OCI-LY1 (cell line): ENCODE data around the gene CELF2.

Experiments
- H2AFZ ChIP-seq: fragments of 200-600 bp; sonication (generic), shearing (Covaris generic); 2 replicates; pipeline ENCODE4 v1.6.0; 2014; ENCODE audit warnings: antibody characterized with exemption, mild to moderate bottlenecking, low read length
- H3F3A ChIP-seq: fragments of 200-600 bp; sonication (generic), shearing (Covaris generic); 2 replicates; pipeline ENCODE4 v1.6.0; 2014; ENCODE audit warnings: mild to moderate bottlenecking, antibody characterized with exemption, low read length, moderate library complexity; ENCODE audit not compliant: insufficient read depth
- H3K27ac ChIP-seq: fragments of 200-600 bp; sonication (generic); 2 replicates; pipeline ENCODE4 v1.5.1; 2014; ENCODE audit warnings: low read length, mixed run types, mild to moderate bottlenecking, low read depth; ENCODE audit not compliant: poor library complexity, severe bottlenecking
- H3K27me3 ChIP-seq: fragments of 200-600 bp; sonication (generic); 2 replicates; pipeline ENCODE4 v1.6.0; 2014; ENCODE audit warnings: antibody characterized with exemption, mild to moderate bottlenecking, low read length, moderate library complexity; ENCODE audit not compliant: insufficient read depth
- H3K36me3 ChIP-seq: fragments of 200-600 bp; sonication (generic); 2 replicates; pipeline ENCODE4 v1.6.1; 2014; ENCODE audit warnings: mild to moderate bottlenecking, antibody characterized with exemption, low read length, moderate library complexity, mixed read lengths; ENCODE audit not compliant: insufficient read depth
- H3K4me1 ChIP-seq: fragments of 200-600 bp; sonication (generic); 2 replicates; pipeline ENCODE4 v1.5.1; 2014; ENCODE audit warnings: mild to moderate bottlenecking, low read length, moderate library complexity; ENCODE audit not compliant: insufficient read depth, severe bottlenecking
- H3K4me2 ChIP-seq: fragments of 200-600 bp; sonication (generic), shearing (Covaris generic); 2 replicates; pipeline ENCODE4 v1.6.1; 2014; ENCODE audit warnings: low read length
- H3K4me3 ChIP-seq: fragments of 200-600 bp; sonication (generic); 2 replicates; pipeline ENCODE4 v1.5.1; 2014; ENCODE audit warnings: low read length, low read depth, mild to moderate bottlenecking, mixed read lengths; ENCODE audit not compliant: poor library complexity, severe bottlenecking
- H3K79me2 ChIP-seq: fragments of 200-600 bp; shearing (Covaris generic); 2 replicates; pipeline ENCODE4 v1.6.1; 2016; ENCODE audit warnings: mixed run types, low read length, mixed read lengths; ENCODE audit not compliant: insufficient read depth
- H3K9ac ChIP-seq: fragments of 200-600 bp; sonication (generic), shearing (Covaris generic); 2 replicates; pipeline ENCODE4 v1.6.1; 2014; ENCODE audit warnings: mild to moderate bottlenecking, low read length, mixed read lengths
- H3K9me2 ChIP-seq: fragments of 200-600 bp; sonication (generic), shearing (Covaris generic); 2 replicates; pipeline ENCODE4 v1.6.1; 2014; ENCODE audit warnings: low read depth, mild to moderate bottlenecking, low read length, mixed read lengths
- H3K9me3 ChIP-seq: fragments of 200-600 bp; shearing (Covaris generic); 2 replicates; pipeline ENCODE4 v1.6.1; 2014; ENCODE audit warnings: low read length, mixed read lengths
- H4K20me1 ChIP-seq: fragments of 200-600 bp; sonication (generic), shearing (Covaris generic); 2 replicates; pipeline ENCODE4 v1.6.0; 2016; ENCODE audit warnings: mild to moderate bottlenecking, low read length; ENCODE audit not compliant: insufficient read depth
- EZH2 ChIP-seq: fragments of 200-600 bp; sonication (generic), shearing (Covaris generic); IDR thresholded peaks from 2 replicates; pipeline ENCODE4 v1.8.0; 2017; ENCODE audit warnings: borderline replicate concordance, mixed run types, mild to moderate bottlenecking, antibody characterized with exemption, low read length, moderate library complexity, mixed read lengths
- TF ChIP-seq, protein P1 (sequence below): fragments of 200-600 bp; sonication (generic), shearing (Covaris generic); IDR thresholded peaks from 2 replicates; pipeline ENCODE4 v1.5.1; 2017; ENCODE audit warnings: mild to moderate bottlenecking, antibody characterized with exemption, low read length, moderate library complexity, mixed read lengths

CELF2 gene

DNA sequence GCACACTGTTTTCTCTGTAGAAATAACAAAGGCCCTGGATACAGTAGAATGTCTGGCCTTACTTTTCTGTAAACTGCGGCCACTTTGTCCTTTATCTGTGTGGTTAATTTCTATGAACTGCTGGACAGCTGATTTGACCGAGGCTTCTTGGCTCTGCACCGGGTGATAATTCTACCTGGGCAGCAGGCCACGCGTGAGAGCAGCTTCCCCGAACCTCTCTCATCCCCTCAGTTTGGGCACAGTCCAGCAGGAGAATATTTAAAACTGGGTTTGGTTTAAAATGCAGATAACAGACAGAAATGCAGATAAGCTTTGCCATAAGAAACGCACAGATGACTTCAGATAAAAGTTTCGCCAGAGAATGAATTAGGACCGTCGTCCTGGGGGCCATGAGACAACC lies 81.0 kb downstream of the CELF2 start:
- Histone ChIP-seq H4K20me1 (no peaks in the 10 kb centered on the region), H2AFZ (no peak overlapping the region), H3K27ac (no peak overlapping the region), H3K27me3 (no peaks in the 10 kb centered on the region), H3K4me3 (no peak overlapping the region), H3K9me2 (no peaks in the 10 kb centered on the region), H3K4me1 (no peaks in the 10 kb centered on the region), H3K36me3 (no peaks in the 10 kb centered on the region), H3F3A (no peaks in the 10 kb centered on the region), H3K4me2 (no peak overlapping the region), H3K9me3 (no peaks in the 10 kb centered on the region), H3K79me2 (no peaks in the 10 kb centered on the region), H3K9ac (no peak overlapping the region)
- TF ChIP-seq, protein P1, sequence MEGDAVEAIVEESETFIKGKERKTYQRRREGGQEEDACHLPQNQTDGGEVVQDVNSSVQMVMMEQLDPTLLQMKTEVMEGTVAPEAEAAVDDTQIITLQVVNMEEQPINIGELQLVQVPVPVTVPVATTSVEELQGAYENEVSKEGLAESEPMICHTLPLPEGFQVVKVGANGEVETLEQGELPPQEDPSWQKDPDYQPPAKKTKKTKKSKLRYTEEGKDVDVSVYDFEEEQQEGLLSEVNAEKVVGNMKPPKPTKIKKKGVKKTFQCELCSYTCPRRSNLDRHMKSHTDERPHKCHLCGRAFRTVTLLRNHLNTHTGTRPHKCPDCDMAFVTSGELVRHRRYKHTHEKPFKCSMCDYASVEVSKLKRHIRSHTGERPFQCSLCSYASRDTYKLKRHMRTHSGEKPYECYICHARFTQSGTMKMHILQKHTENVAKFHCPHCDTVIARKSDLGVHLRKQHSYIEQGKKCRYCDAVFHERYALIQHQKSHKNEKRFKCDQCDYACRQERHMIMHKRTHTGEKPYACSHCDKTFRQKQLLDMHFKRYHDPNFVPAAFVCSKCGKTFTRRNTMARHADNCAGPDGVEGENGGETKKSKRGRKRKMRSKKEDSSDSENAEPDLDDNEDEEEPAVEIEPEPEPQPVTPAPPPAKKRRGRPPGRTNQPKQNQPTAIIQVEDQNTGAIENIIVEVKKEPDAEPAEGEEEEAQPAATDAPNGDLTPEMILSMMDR: no peak
- TF ChIP-seq EZH2: no peak

DNA sequence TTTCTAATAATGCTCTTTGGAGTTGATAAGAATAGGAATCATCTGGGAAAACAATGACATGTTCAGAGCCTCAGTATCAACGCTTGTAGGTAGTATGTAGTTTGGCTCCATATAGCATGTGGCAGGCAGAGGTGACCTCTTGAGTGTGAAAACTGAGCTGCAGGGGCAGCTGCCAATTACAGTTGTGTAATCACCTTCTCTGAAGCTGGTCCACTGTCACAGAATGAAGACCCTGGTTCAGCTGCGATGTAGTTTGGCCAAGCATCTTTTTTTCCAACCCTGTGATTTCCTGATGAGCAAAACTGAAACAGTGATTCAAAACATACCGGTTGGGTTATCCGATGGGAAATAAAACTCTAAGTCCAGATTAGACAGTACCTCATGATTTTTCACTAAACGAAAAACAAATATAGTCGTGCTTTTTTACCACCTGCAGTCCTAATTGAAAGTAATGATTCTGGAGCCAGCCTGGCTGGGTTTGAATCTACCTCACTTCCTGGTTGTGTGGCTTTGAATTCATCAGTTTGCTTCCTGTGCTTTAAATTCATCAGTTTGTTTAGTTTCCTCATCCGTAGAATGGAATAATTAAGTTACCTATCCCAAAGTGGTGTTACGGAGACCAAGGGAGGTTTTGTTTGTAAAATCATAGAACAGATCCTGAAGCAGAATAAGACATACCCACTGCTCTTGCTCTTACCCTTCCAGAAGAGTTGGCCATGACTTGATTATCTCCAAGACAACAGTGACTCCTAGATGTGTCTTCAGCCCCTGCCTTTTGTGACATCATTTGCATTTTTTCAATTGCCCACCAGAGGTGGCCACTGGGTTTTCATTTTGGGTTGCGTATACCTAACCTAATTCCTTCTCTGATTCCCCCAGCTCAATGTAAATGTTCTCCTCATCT lies 87.4 kb downstream of the CELF2 start:
- Histone ChIP-seq H3K4me1 (no peaks in the 10 kb centered on the region), H3K9me3 (no peaks in the 10 kb centered on the region), H3K27ac (no peak overlapping the region), H3K9me2 (no peaks in the 10 kb centered on the region), H3K36me3 (no peaks in the 10 kb centered on the region), H3K9ac (no peak overlapping the region), H3K4me2 (no peak overlapping the region), H3K4me3 (no peak overlapping the region), H3K79me2 (no peaks in the 10 kb centered on the region), H4K20me1 (no peaks in the 10 kb centered on the region), H3F3A (no peaks in the 10 kb centered on the region), H3K27me3 (no peaks in the 10 kb centered on the region), H2AFZ (no peak overlapping the region)
- TF ChIP-seq EZH2: no peak
- TF ChIP-seq, protein P1: 0 out of 2 replicates have a peak, but pooled peaks have one; percentile 6

DNA sequence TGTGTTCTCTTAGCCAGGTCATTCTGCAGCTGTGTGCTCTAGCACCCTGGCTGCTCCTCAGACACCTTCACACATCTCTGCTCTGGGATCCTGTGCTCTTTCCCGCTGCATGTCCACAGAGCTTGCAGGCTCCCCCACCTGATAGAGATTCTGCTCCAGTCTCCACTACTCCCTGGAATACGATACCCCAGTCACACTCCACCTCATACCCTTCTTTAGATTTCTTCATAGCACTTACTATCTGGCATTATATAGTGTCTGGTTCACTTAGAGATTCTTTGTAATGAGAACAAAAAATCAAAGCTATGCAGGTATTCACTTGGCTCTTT lies 88.0 kb downstream of the CELF2 start:
- H2AFZ ChIP-seq: no peak overlapping the region
- no peaks in the 10 kb centered on the region for H4K20me1 ChIP-seq

More for the DNA sequence above, 88.0 kb downstream of the CELF2 start:
- no peak for TF ChIP-seq EZH2
- TF ChIP-seq, protein P1: no peak
- Histone ChIP-seq H3K9ac (no peak overlapping the region), H3K4me3 (no peak overlapping the region), H3K79me2 (no peaks in the 10 kb centered on the region), H3F3A (no peaks in the 10 kb centered on the region), H3K9me3 (no peaks in the 10 kb centered on the region), H3K27ac (no peak overlapping the region), H3K4me2 (no peak overlapping the region), H3K9me2 (no peaks in the 10 kb centered on the region), H3K36me3 (no peaks in the 10 kb centered on the region), H3K27me3 (no peaks in the 10 kb centered on the region), H3K4me1 (no peaks in the 10 kb centered on the region)
